Natural killer cell (primary cell): ENCODE measurements around the gene ITGA2. TPM values are rescaled to one million over a fixed set of nuclear protein-coding genes. Genes with fewer than 3 reads are reported as not detected.
"Not testable (repeated sequence)": the region's sequence is repeated elsewhere in the genome, so short reads cannot be mapped to it uniquely, and the experiment has no call there.

Source experiments
- ATAC-seq, 3 donors: fragments of 150-1000 bp in 2 of 3; fragments of 200-7000 bp in 1 of 3; cut with Tn5 transposase; 1 replicate in 1 of 3; 2 replicates in 2 of 3; pipeline ENCODE4 v1.10.0; 2021; ENCODE audit warnings: mild to moderate bottlenecking in 2 of 3, moderate library complexity in 2 of 3
- DNase-seq, 2 donors: peaks; one replicate each; pipeline versions ENCODE4 v3.0.0 to v3.0.0-alpha.2; 2013 to 2021; ENCODE audit warnings: mixed read lengths in 1 of 2
- H3K27ac ChIP-seq: one replicate; pipeline ENCODE4 v1.5.1; 2013; ENCODE audit warnings: mild to moderate bottlenecking, low read length
- H3K27me3 ChIP-seq: one replicate; pipeline ENCODE4 v1.6.1; 2013; ENCODE audit warnings: low read length; ENCODE audit not compliant: control insufficient read depth, insufficient read depth
- H3K36me3 ChIP-seq: one replicate; pipeline ENCODE4 v1.6.1; 2013; ENCODE audit warnings: low read length; ENCODE audit not compliant: control insufficient read depth, insufficient read depth
- H3K4me1 ChIP-seq: one replicate; pipeline ENCODE4 v1.6.1; 2013; ENCODE audit warnings: low read length; ENCODE audit not compliant: control insufficient read depth, insufficient read depth
- H3K4me3 ChIP-seq: one replicate; pipeline ENCODE4 v1.5.1; 2013; ENCODE audit warnings: low read length
- H3K9me3 ChIP-seq: one replicate; pipeline ENCODE4 v1.6.1; 2013; ENCODE audit warnings: low read length; ENCODE audit not compliant: control insufficient read depth, insufficient read depth
- H3K27ac Mint-ChIP-seq, 2 donors: one replicate each; pipeline ENCODE4 v1.8.0; 2022; ENCODE audit warnings: mild to moderate bottlenecking in 2 of 2, mixed read lengths in 2 of 2, moderate library complexity in 1 of 2
- H3K27me3 Mint-ChIP-seq, 2 donors: one replicate each; pipeline ENCODE4 v1.8.0; 2022; ENCODE audit warnings: low read depth in 2 of 2, mixed read lengths in 2 of 2
- H3K36me3 Mint-ChIP-seq: one replicate; pipeline ENCODE4 v1.8.0; 2022; ENCODE audit warnings: mixed read lengths
- H3K4me1 Mint-ChIP-seq, 2 donors: one replicate each; pipeline ENCODE4 v1.8.0; 2022; ENCODE audit warnings: mixed read lengths in 2 of 2
- H3K4me3 Mint-ChIP-seq: one replicate; pipeline ENCODE4 v1.8.0; 2022; ENCODE audit warnings: mild to moderate bottlenecking, moderate library complexity, mixed read lengths
- H3K9me3 Mint-ChIP-seq, 2 donors: one replicate each; pipeline ENCODE4 v1.8.0; 2022; ENCODE audit warnings: mixed read lengths in 2 of 2
- CTCF ChIP-seq: fragments of 200-600 bp; IDR thresholded peaks from one replicate; pipeline ENCODE4 v1.8.0; 2022; ENCODE audit warnings: antibody characterized with exemption
- WGBS: methylation state at CpG from one replicate; pipeline ENCODE4 v1.1.7; 2013; ENCODE audit warnings: missing lambda C conversion rate; ENCODE audit not compliant: insufficient coverage; 5-methylcytosine and 5-hydroxymethylcytosine counted together
- intact Hi-C: fragments of 100-400 bp; cut with micrococcal nuclease; formaldehyde crosslinking; loops from one replicate; pipeline ENCODE4 v1.14.2; 2022
- total RNA-seq, 4 donors: library from RNA; stranded (reverse); fragments of 120-200 nt in 1 of 4; gene quantifications; one replicate each; pipeline versions ENCODE4 v1.2.3 to v1.2.4, GENCODE V29; 2013 to 2022

ITGA2 gene
- total RNA-seq, 3 donors from 2014 or later (not counting 1 experiment from before 2014, with no cell fraction given) = 0.11 to 0.26 (median 0.20) TPM

GRCh38 chr5:53110156-53110555 lies 121.0 kb downstream of the ITGA2 start:
- H3K4me3 ChIP-seq = peak overlapping the region; percentile 95
- WGBS = 34% methylated on average over 4 of the region's 6 CpGs
- peaks cover 8% of the 10 kb centered on the region for H3K4me1 ChIP-seq
- Mint-ChIP-seq H3K36me3 (no peaks in the 10 kb centered on the region), H3K27me3 (no peaks in the 10 kb centered on the region), H3K4me3 (peak overlapping the region; percentile 99), H3K27ac (peak overlapping the region; percentile 92), H3K9me3 (no peaks in the 10 kb centered on the region), H3K4me1 (peaks cover 34 to 44% of the 10 kb centered on the region in 2 donors)
- intact Hi-C loops = no loop called here
- no peak for TF ChIP-seq CTCF
- H3K27ac ChIP-seq = peak overlapping the region; percentile 65
- no peak for DNase-seq
- no peaks in the 10 kb centered on the region for H3K9me3 ChIP-seq
- peaks cover 2% of the 10 kb centered on the region for H3K36me3 ChIP-seq
- H3K27me3 ChIP-seq = no peaks in the 10 kb centered on the region
- no peak for ATAC-seq

- DNase-seq = no peak
- intact Hi-C loops = no loop called here
- WGBS = no CpG with 5 or more reads among the region's 1 CpG
Observed at GRCh38 chr5:53111139-53111538, 122.0 kb downstream of the ITGA2 start.

GRCh38 chr5:53112307-53112706 lies 123.2 kb downstream of the ITGA2 start:
- H3K9me3 ChIP-seq, H3K27ac Mint-ChIP-seq: not testable (repeated sequence)
- 94% methylated on average over 6 of the region's 6 CpGs for WGBS

More at GRCh38 chr5:53111139-53111538, 122.0 kb downstream of the ITGA2 start:
- no peaks in the 10 kb centered on the region for H3K27me3 ChIP-seq
- Mint-ChIP-seq H3K36me3 (no peaks in the 10 kb centered on the region), H3K4me3 (peak overlapping the region; percentile 25), H3K4me1 (peaks cover 25 to 34% of the 10 kb centered on the region in 2 donors), H3K9me3 (no peaks in the 10 kb centered on the region), H3K27ac (no peak overlapping the region), H3K27me3 (no peaks in the 10 kb centered on the region)
- H3K4me1 ChIP-seq = peaks cover 8% of the 10 kb centered on the region
- H3K27ac ChIP-seq = no peak overlapping the region
- no peak for TF ChIP-seq CTCF
- no peak for ATAC-seq
- no peaks in the 10 kb centered on the region for H3K9me3 ChIP-seq
- H3K36me3 ChIP-seq = peaks cover 2% of the 10 kb centered on the region
- no peak overlapping the region for H3K4me3 ChIP-seq

GRCh38 chr5:53112909-53113308 lies 123.8 kb downstream of the ITGA2 start:
- ATAC-seq = no peak
- no peak for TF ChIP-seq CTCF
- Mint-ChIP-seq H3K9me3 (no peaks in the 10 kb centered on the region), H3K4me3 (no peak overlapping the region), H3K4me1 (peaks cover 18 to 20% of the 10 kb centered on the region in 2 donors), H3K27me3 (peaks cover 2 to 13% of the 10 kb centered on the region in 2 donors), H3K36me3 (no peaks in the 10 kb centered on the region), H3K27ac (no peak overlapping the region)
- intact Hi-C loops = no loop called here
- no peak overlapping the region for H3K27ac ChIP-seq
- 94% methylated on average over 1 of the region's 3 CpGs for WGBS
- H3K4me3 ChIP-seq = no peak overlapping the region
- H3K9me3 ChIP-seq = no peaks in the 10 kb centered on the region
- no peaks in the 10 kb centered on the region for H3K27me3 ChIP-seq
- H3K36me3 ChIP-seq = no peaks in the 10 kb centered on the region
- H3K4me1 ChIP-seq = peaks cover 8% of the 10 kb centered on the region
- DNase-seq = no peak

More at GRCh38 chr5:53112307-53112706, 123.2 kb downstream of the ITGA2 start:
- DNase-seq, H3K27ac ChIP-seq, intact Hi-C loops, H3K27me3 ChIP-seq, H3K4me3 ChIP-seq, H3K4me1 ChIP-seq, H3K4me3 Mint-ChIP-seq, H3K36me3 ChIP-seq, H3K36me3 Mint-ChIP-seq, H3K27me3 Mint-ChIP-seq, H3K9me3 Mint-ChIP-seq, ATAC-seq: not testable (repeated sequence)
- peaks cover 22 to 25% of the 10 kb centered on the region in 2 donors for H3K4me1 Mint-ChIP-seq
